Measurements from ENCODE around the gene CEMIP.

The CEMIP gene, protein sequence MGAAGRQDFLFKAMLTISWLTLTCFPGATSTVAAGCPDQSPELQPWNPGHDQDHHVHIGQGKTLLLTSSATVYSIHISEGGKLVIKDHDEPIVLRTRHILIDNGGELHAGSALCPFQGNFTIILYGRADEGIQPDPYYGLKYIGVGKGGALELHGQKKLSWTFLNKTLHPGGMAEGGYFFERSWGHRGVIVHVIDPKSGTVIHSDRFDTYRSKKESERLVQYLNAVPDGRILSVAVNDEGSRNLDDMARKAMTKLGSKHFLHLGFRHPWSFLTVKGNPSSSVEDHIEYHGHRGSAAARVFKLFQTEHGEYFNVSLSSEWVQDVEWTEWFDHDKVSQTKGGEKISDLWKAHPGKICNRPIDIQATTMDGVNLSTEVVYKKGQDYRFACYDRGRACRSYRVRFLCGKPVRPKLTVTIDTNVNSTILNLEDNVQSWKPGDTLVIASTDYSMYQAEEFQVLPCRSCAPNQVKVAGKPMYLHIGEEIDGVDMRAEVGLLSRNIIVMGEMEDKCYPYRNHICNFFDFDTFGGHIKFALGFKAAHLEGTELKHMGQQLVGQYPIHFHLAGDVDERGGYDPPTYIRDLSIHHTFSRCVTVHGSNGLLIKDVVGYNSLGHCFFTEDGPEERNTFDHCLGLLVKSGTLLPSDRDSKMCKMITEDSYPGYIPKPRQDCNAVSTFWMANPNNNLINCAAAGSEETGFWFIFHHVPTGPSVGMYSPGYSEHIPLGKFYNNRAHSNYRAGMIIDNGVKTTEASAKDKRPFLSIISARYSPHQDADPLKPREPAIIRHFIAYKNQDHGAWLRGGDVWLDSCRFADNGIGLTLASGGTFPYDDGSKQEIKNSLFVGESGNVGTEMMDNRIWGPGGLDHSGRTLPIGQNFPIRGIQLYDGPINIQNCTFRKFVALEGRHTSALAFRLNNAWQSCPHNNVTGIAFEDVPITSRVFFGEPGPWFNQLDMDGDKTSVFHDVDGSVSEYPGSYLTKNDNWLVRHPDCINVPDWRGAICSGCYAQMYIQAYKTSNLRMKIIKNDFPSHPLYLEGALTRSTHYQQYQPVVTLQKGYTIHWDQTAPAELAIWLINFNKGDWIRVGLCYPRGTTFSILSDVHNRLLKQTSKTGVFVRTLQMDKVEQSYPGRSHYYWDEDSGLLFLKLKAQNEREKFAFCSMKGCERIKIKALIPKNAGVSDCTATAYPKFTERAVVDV (N-terminal part only)
- 0 to 0.26 reads per million in 2 experiments for total RNA-seq

DNA sequence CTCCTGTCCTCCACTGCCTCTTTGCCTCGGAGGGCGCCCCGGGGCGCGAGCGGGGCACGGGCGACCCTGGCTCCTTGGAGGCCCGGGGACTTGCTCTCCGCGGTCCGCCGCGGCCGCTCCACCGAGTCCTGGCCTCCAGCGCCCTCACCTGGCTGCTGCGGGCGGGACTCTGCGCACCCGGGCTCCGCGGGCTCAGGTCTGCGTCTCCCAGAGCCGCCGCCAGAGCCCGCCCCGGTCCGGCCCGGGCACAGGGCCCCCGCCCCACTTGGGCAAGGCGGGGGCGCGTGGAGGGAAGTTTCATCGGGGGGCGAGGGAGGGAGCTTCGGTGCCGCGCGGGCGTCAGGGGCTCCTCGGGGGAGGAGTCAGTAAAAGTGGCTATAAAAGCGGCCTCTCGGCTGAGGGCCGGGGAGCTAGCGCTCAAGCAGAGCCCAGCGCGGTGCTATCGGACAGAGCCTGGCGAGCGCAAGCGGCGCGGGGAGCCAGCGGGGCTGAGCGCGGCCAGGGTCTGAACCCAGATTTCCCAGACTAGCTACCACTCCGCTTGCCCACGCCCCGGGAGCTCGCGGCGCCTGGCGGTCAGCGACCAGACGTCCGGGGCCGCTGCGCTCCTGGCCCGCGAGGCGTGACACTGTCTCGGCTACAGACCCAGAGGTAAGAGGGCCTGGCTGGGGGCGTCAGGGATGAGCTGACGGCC, at the start of gene CEMIP:
TSS of gene CEMIP (plus strand) at position 407 of the 694 bp plus-strand sequence. CDS start 94,510 bp downstream, outside the sequence.
- DNase-seq (ENCODE audit: low read depth): no peak

DNA sequence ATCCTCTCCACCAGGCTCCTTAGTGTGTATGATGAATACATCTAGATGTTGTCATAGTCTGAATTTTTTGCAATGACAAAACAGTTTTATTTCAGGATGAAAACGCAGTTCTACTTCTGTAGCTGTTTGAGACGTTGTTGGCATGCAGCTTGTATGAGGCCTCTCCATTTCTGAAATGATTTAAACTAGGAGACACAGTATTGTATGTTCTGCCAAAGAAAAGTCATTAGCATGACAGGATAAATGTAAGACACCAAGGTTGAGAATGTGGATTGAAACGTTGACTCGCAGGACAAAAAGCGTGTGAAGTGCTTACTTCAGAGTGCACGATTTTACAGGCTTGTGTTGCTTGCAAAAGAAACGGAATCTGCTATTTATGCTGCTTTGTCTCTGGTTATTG, 48.8 kb upstream of the CEMIP start:
- DNase-seq (ENCODE audit: low read depth): no peak

DNA sequence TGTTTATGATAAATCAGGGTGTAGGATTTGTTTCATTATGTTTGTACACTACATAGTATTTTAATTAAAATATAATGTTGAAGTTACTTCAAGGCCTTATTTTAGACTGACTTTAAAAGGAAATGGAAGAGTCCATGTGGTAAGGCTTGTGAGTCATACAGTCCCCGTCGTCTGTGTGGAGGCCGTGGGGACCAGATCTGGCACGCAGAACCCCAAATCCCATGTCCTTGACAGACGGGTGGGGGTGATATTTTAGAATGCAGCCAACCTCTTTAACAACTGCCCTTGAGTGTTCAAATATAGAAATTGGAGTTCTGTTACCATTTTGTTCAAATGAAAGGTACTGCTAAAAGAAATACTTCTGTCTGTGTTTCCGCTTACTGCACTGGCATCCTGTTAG, 48.2 kb upstream of the CEMIP start:
- DNase-seq (ENCODE audit: low read depth): no peak

DNA sequence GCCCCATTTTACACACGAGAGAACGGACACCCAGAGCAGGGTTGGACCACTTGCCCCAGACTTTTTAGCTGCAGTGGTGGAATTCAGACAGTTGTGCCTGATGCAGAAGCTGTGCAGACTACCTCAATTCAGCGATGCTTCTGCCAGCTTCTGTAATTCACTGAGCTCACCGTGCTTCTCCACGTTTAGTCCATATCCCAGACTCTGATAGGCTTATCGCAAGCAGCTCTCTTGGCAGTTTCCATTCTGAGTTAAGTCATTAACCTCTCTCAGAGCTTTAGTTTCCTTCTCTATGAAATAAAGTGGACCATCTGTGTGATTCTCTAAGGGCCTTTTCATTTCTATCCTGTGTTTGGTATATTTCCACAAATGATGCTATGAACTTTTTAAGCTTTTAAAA, 47.0 kb upstream of the CEMIP start:
- DNase-seq (ENCODE audit: low read depth): no peak

DNA sequence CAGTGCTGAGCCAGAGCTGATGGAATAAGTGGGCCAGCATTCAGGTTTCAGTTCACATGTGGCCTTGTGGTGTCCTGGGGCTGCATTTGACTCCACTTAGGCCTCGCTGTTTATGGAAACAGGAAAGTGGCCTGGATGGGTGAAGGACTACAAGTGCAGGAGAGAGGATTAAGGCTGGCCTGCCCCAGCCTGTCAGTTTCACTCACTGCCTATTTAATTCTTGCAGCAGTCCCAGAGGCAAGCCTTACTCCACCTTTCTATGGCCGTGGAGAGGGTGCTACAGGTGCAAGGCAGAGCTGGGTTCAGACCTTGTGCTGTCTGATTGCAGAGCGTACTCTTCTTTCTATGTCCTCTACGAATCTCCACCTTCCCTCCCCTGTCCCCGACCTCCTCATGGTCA, 46.4 kb upstream of the CEMIP start:
- no peak for DNase-seq (ENCODE audit: low read depth)

DNA sequence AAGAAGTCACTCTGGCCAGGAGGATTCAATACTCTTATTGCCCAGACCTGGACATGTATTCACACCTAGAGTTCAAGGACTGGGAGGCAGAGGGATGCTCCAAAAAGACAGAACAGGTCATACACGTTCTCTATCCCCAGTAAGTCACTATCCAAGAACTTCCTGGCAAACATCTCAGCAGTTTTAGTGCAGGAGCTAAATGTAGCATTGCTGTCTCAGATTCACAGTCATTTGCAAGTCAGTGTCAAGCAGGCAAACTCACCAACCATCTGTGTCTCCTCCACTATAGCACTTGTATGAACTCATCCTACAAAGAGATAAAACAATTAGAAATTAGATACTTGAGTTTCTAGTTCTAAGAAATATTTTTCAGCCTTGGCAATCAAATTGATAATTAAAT, 45.7 kb upstream of the CEMIP start:
- no peak for DNase-seq (ENCODE audit: low read depth)

DNA sequence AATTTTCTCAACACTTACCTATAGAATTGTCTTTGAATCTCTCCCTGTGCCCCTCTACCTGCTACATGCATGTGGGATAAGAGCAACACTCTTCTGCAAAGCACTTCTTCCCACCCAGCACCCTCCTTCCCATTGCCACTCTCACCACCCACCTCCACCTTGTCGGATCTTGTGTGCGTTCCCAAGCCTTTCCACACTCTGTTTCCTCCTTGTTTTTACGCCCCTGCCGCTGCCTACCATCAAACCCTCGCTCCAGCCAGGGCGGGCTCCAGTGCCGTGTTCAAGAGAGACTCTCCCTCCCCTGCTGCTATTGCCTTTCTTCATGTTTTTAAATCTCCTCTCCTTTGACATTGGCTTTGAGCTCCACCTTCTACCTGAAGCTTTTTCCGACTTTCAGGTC, 43.8 kb upstream of the CEMIP start:
- DNase-seq (ENCODE audit: low read depth): no peak

DNA sequence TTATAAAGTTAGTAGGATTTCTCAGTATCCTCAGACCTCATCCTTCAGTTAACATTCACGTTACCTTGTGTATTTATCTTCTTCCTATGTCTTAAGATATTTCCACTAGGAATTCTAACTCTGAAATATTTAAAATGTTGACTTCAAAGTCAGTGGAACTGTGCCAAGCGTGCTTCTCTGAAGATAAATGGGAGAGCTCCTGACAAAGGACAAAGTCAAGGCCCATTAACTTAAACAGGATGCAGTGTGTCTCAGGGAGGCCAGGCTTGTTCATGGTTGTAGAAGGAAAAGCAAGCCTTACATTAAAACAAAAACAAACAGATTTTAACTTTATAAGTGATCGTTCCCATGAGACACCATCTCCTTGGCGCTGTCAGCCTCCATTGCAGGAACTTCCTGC, 42.6 kb upstream of the CEMIP start:
- DNase-seq (ENCODE audit: low read depth): no peak

DNA sequence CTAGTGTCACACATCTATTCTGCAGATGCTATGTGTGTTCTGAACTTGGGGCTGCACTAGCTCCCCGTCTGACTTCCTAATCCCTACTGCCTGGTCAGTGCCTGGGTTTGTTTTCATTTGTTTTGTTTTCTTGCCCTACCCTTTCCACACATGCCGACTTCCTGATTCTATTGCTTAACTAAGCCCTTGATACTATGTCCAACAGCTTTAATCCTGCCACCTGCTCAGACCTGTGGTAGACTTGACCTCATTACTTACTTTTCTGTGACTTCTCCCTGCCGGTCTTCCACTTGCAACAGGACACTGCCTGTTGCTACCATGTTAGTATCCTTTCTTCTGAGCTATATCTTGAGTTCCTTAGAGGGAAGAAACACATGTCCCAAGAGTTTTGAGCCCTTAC, 39.3 kb upstream of the CEMIP start:
- DNase-seq (ENCODE audit: low read depth): no peak

DNA sequence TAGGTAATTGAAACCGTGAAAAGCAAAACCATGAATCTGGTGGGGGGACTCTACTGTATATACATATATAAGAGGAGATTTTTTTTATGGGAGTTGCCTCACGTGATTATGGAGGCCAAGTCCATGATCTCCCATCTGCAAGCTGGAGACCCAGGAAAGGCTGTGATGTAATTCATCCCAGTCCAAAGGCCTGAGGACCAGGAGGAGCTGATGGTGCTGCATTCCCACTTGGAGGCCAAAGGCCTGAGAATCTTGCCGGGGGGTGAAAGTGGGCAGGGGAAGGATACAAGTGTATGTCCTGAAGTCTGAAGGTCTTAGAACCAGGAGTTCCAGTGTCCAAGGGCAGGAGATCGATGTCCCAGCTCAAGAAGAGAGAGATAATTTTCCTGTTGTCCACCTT, 37.1 kb upstream of the CEMIP start:
- no peak for DNase-seq (ENCODE audit: low read depth)

DNA sequence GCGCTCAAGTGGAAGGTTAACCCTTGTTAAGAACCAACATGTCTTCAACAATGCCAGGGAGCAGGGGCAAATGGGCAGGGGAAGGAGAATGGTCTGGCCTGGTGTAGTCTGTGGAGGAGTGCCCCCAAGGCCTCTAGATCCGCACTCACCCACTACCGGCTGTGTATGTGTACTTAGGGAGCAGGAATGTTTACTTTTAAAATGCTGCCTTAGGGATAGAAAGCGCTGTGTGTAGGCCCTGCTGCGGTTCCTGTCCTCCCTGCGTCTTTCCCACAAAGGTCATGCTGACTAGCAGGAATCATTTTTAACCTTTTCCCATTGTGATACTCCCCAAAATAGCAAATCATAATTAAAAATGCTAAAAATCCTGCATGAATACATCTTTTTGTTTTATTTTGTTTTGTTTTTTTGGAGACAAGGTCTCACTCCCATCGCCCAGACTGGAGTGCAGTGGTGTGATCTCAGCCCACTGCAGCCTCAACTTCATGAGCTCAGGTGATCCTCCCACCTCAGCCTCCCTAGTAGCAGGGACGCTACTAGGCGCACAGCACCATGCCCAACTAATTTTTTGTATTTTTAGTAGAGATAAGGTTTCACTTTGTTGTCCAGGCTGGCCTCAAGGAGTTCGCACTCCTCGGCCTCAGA, 35.9 kb upstream of the CEMIP start:
- no peak for DNase-seq (ENCODE audit: low read depth)

DNA sequence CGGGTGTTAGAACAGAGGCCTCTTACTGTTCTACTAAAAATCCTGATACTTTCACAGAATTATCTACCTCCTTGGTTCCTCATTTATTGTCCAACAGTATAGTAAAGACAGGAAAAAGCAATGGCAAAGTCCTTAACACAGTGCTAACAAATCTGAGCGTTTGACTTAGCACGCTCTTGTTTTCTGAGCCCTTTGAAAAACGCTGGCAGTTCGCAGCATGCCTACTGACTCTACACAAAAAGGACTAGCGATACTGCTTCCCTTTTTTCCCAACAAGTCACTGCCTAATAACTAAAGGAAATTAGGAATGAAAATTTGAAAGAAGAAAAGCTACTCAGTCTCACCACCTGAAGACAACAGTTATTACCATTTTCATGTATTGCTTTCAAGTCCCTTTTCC, 34.8 kb upstream of the CEMIP start:
- no peak for DNase-seq (ENCODE audit: low read depth)

DNA sequence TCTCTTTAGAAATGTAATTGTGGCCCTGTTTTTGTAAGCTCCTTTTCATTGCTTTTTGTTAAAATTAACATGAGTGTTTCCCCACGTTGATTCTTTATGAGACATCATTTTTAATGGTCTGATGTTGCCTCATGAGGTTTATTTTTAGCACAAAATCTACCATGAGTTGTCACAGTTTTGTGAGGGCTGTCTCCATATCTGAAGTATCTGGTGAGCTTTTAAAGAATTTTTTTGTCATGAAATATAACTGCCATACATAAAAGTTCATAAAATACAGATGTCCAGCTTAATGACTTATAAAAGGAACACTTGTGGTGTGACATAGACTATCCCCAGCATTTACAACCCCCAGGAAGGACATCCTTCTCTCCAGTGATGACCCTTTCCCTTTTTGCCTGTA, 34.3 kb upstream of the CEMIP start:
- no peak for DNase-seq (ENCODE audit: low read depth)

DNA sequence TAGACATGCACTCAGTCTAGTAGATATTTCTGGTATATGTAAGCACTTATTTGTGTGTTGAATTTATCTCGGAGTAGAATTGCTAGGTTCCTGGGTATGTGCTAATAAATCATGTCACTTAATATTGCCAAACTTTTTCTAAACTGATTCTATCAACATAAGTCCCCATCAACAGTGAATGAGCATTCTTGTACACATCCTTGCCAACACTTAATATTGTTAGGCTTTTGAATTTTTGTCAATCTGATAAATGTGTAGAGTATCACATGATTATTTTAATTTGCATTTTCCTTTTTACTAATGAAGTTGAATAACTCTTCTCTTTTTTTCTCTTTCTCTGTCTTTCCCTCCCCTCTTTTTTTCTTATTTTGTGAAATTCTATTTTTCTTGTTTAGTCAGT, 33.3 kb upstream of the CEMIP start:
- DNase-seq (ENCODE audit: low read depth): no peak

DNA sequence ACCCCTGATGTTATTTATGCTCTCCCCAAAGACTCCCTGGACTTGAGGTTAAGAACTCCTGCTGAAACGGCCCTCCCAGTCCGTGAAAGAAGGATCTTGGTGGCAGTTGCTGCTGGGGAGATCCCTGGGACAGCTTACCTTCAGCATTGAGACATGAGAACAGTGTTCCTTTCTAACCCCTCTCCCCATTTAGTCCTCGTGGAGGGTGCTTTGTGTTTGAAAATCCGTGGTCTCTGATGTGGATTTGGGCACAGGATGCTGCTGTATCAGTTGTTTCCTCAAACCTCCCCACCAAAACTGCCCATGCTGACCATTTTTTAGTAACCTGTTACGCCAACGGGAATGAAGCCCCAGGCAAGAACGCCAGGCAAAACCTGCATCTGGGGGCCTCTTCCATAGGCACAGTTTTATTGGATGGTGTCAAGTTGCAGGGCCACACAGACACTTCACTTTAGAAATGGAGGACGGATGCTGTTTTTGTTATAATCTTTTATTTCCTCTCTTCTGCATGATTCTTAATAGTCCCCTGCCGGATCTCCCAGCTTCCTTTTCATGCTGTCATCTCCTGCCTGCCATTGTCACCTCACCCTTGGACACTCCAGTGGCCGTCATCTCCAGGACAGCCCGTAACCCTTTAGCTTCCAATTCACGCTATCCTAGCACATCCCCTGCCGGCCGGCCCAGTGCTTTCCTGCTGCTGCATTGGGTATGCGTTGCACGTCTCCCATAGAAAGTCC, 31.7 kb upstream of the CEMIP start:
- DNase-seq (ENCODE audit: low read depth): no peak

DNA sequence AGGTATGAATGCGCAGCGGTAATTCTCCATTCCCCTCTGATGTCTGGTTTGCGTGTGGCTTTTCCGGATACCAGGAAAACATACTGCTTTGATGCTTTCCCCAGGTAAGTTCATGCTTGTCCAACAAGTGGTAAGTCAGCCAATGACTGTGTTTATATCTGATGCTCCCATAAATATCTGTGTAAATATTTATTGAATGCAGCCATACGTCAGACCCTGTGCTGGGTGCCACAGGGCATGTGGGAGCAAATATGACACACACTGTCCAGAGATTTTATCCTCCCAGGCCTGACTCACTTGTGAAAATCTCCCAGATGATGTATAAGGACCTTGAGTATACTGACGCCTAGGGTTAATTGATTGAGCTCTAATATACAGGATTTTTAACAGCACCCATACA, 29.6 kb upstream of the CEMIP start:
- DNase-seq (ENCODE audit: low read depth): no peak

DNA sequence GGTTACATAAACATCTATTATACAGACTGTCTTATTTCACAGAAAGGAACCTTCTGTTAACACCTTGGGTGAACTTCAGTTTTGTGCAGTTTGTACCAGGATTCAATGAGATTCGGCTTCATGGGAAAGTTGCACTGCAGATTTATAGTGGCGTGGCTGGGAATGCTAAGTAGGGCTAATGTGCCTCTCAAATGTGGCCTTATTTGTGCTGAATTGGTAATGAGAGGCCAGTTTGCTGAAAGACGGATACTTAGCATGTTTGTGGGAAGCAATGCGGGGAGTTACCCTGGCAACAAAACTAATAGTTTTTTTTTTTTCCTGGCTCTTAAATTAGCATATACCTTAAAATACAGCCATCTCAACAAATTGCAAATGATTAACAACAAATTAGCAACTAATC, 28.6 kb upstream of the CEMIP start:
- DNase-seq (ENCODE audit: low read depth): no peak

DNA sequence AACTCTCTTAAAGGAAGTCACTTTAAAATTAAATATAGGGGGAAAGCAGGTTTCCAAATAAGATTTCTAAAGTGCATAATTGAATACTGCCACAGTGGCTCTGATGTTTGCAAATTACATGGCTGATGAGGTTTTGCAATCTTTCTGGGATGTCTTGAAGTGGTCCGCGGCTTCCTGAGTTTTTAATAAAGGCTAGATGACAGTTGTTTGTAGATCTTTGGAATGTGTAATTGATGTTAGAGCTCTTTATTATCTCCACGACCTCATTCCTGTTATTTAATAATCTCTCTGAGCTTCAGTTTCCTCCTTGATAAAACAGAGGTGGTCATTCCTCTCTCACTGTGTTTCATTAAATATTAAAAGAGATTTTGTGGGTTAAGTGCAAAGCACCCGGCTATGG, 27.0 kb upstream of the CEMIP start:
- no peak for DNase-seq (ENCODE audit: low read depth)

DNA sequence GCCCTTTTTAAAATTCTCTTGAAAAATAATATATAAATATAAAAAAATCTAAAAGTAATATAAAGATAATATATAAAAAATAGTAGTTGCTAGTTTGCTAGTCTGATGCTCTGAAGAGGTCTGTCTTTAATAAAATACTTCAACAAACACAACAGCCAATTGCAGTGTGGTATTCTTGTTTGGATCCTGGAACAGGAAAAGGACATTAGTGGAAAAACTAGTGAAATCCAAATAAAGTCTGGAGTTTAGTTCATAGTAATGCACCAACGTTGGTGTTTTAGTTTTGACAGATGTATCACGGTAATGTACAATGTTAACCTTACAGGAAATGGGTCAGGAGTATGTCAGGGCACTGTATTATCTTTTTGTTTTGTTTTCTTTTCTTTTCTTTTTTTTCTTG, 26.0 kb upstream of the CEMIP start:
- DNase-seq (ENCODE audit: low read depth): no peak

DNA sequence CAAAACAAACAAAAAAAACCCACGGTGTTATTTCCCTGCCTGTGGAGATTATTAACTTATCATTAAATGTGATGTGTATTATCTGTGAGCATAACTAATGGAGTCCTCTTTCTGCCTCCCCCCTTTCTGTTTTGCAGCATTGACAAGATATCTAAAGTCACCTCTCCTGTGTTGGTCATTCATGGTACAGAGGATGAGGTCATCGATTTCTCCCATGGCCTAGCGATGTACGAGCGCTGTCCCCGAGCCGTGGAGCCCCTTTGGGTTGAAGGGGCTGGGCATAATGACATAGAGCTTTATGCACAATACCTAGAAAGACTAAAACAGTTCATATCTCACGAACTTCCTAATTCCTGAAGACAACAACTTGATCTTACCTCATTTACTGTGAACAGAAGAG, 25.2 kb upstream of the CEMIP start:
- DNase-seq (ENCODE audit: low read depth): no peak

DNA sequence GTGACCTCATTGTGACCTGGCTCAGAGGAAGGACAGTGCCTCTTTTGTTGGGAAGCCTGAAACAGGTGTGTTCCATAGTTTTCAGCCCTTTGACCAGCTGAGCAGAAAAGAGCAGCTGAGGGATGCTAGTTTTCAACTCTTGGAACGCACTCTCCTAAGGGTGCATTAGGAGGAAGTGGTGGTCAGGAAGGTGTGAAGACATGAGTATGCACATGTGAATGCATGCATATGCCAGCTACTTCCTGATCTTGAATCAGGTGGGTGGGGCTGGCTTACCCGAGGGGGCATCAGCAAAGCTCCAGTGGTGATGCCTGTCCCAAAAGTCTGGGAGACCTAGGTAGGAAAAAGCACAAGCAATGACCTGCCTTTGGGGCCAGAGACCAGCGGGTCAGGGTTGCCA, 23.3 kb upstream of the CEMIP start:
- no peak for DNase-seq (ENCODE audit: low read depth)
